ENCODE data around the gene NIPAL3.

NIPAL3 gene

GRCh38 chr1:24415334-24415909, at the start of gene NIPAL3:
NIPAL3 (plus strand) TSS chr1:24415802; CDS start chr1:24419548, 3,746 bp downstream.
- H3K4me1 ChIP-seq (ENCODE audit: low read length) = peaks cover 18% of the 10 kb centered on the region
- peak; percentile 99 for DNase-seq
- peaks cover 39% of the 10 kb centered on the region for H3K79me2 ChIP-seq (ENCODE audit: low read length)
- H3K36me3 ChIP-seq (replicated peaks; ENCODE audit: insufficient read depth, low read length) = 0 out of 2 replicates have a peak, but pooled peaks cover 4% of the 10 kb centered on the region
- TF ChIP-seq EZH2phosphoT487 (IDR thresholded peaks at IDR 0.05; ENCODE audit: low read length) = no peak
- TF ChIP-seq, protein P1, sequence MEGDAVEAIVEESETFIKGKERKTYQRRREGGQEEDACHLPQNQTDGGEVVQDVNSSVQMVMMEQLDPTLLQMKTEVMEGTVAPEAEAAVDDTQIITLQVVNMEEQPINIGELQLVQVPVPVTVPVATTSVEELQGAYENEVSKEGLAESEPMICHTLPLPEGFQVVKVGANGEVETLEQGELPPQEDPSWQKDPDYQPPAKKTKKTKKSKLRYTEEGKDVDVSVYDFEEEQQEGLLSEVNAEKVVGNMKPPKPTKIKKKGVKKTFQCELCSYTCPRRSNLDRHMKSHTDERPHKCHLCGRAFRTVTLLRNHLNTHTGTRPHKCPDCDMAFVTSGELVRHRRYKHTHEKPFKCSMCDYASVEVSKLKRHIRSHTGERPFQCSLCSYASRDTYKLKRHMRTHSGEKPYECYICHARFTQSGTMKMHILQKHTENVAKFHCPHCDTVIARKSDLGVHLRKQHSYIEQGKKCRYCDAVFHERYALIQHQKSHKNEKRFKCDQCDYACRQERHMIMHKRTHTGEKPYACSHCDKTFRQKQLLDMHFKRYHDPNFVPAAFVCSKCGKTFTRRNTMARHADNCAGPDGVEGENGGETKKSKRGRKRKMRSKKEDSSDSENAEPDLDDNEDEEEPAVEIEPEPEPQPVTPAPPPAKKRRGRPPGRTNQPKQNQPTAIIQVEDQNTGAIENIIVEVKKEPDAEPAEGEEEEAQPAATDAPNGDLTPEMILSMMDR (IDR thresholded peaks at IDR 0.05; ENCODE audit: low read length) = peak; percentile 71
- H3K9me2 ChIP-seq (replicated peaks; ENCODE audit: insufficient read depth, low read length) = no peaks in the 10 kb centered on the region
- no peaks in the 10 kb centered on the region for H3K9me3 ChIP-seq (replicated peaks; ENCODE audit: insufficient read depth, low read length)
- H3K27me3 ChIP-seq (replicated peaks; ENCODE audit: insufficient read depth, low read length) = no peaks in the 10 kb centered on the region
- peak within 1 kb of the TSS; percentile 60 for H3K27ac ChIP-seq (ENCODE audit: low read length)
- peak within 1 kb of the TSS; percentile 92 for H3K4me2 ChIP-seq (ENCODE audit: low read depth, low read length)
- H4K20me1 ChIP-seq (ENCODE audit: insufficient read depth, low read length) = no peaks in the 10 kb centered on the region
- H3F3A ChIP-seq (ENCODE audit: insufficient read depth, low read length) = peaks cover 19% of the 10 kb centered on the region
- peak within 1 kb of the TSS; percentile 80 for H2AFZ ChIP-seq (ENCODE audit: low read length)
- peak within 1 kb of the TSS; percentile 70 for H3K4me3 ChIP-seq (ENCODE audit: low read length)
- H3K9ac ChIP-seq (ENCODE audit: low read length) = peak within 1 kb of the TSS; percentile 50

GRCh38 chr1:24366707-24367106, 48.9 kb upstream of the NIPAL3 start:
- H3K27ac ChIP-seq (ENCODE audit: low read length) = no peak overlapping the region
- no peaks in the 10 kb centered on the region for H3K27me3 ChIP-seq (replicated peaks; ENCODE audit: insufficient read depth, low read length)
- H3K4me3 ChIP-seq (ENCODE audit: low read length) = no peak overlapping the region
- no peak overlapping the region for H3K4me2 ChIP-seq (ENCODE audit: low read depth, low read length)
- TF ChIP-seq EZH2phosphoT487 (IDR thresholded peaks at IDR 0.05; ENCODE audit: low read length) (no peak), EZH2 (optimal IDR thresholded peaks at IDR 0.05; ENCODE audit: low read depth, low read length) (no peak)
- TF ChIP-seq, protein P1 (IDR thresholded peaks at IDR 0.05; ENCODE audit: low read length) = no peak
- H3K36me3 ChIP-seq (replicated peaks; ENCODE audit: insufficient read depth, low read length) = no peaks in the 10 kb centered on the region
- no peaks in the 10 kb centered on the region for H3K9me2 ChIP-seq (replicated peaks; ENCODE audit: insufficient read depth, low read length)
- no peaks in the 10 kb centered on the region for H3K79me2 ChIP-seq (ENCODE audit: low read length)
- DNase-seq = no peak
- no peaks in the 10 kb centered on the region for H3K9me3 ChIP-seq (replicated peaks; ENCODE audit: insufficient read depth, low read length)
- H3K4me1 ChIP-seq (ENCODE audit: low read length) = no peaks in the 10 kb centered on the region
- H3F3A ChIP-seq (ENCODE audit: insufficient read depth, low read length) = no peaks in the 10 kb centered on the region
- H2AFZ ChIP-seq (ENCODE audit: low read length) = no peak overlapping the region
- H4K20me1 ChIP-seq (ENCODE audit: insufficient read depth, low read length) = no peaks in the 10 kb centered on the region
- no peak overlapping the region for H3K9ac ChIP-seq (ENCODE audit: low read length)

DNA sequence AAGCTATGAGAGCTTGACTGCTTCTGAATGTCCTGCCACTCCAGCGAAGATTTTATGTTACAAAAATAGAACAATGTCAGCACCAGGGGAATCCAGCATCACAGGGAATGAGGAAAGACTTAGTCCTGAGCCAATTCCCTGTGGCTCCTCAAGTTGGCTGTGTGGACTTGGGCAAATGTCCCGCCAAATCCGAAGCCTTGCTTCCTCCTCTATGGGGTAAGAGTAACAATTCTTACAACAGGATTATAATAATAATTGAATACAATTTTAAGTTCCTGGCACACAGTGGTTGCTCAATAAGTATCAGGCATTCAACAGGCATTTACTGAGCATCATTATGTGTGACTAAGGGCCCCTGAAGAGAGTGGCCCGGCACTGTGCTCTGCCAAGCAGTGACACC, 46.4 kb upstream of the NIPAL3 start:
- Histone ChIP-seq H3K36me3 (replicated peaks; ENCODE audit: insufficient read depth, low read length) (no peaks in the 10 kb centered on the region), H3K79me2 (ENCODE audit: low read length) (no peaks in the 10 kb centered on the region), H2AFZ (ENCODE audit: low read length) (no peak overlapping the region), H3K27ac (ENCODE audit: low read length) (no peak overlapping the region), H4K20me1 (ENCODE audit: insufficient read depth, low read length) (no peaks in the 10 kb centered on the region), H3K9ac (ENCODE audit: low read length) (no peak overlapping the region), H3K27me3 (replicated peaks; ENCODE audit: insufficient read depth, low read length) (no peaks in the 10 kb centered on the region), H3K9me2 (replicated peaks; ENCODE audit: insufficient read depth, low read length) (no peaks in the 10 kb centered on the region), H3F3A (ENCODE audit: insufficient read depth, low read length) (no peaks in the 10 kb centered on the region), H3K4me2 (ENCODE audit: low read depth, low read length) (no peak overlapping the region), H3K9me3 (replicated peaks; ENCODE audit: insufficient read depth, low read length) (no peaks in the 10 kb centered on the region), H3K4me1 (ENCODE audit: low read length) (no peaks in the 10 kb centered on the region), H3K4me3 (ENCODE audit: low read length) (no peak overlapping the region)
- DNase-seq = no peak
- TF ChIP-seq EZH2phosphoT487 (IDR thresholded peaks at IDR 0.05; ENCODE audit: low read length) = no peak
- no peak for TF ChIP-seq EZH2 (optimal IDR thresholded peaks at IDR 0.05; ENCODE audit: low read depth, low read length)
- TF ChIP-seq, protein P1 (IDR thresholded peaks at IDR 0.05; ENCODE audit: low read length) = no peak
